HG02678 (cell line): Measurements from ENCODE around the gene PIK3R3.

ENCODE experiments used
- ATAC-seq: cut with Tn5 transposase; IDR thresholded peaks from one replicate; pipeline ENCODE4 v1.9.1; 2021; ENCODE audit warnings: mild to moderate bottlenecking, moderate library complexity; ENCODE audit not compliant: unreplicated experiment

The PIK3R3 gene

GRCh38 chr1:45999507-45999906 is 132.9 kb downstream of the PIK3R3 start:
- ATAC-seq: no peak

GRCh38 chr1:45998020-45998617 is 134.3 kb downstream of the PIK3R3 start:
- no peak for ATAC-seq

GRCh38 chr1:45995298-45995697 is 137.1 kb downstream of the PIK3R3 start:
- no peak for ATAC-seq

GRCh38 chr1:45994423-45994822 is 138.0 kb downstream of the PIK3R3 start:
- no peak for ATAC-seq
